Natural killer cell treated with Interleukin-12 subunit alpha and Interleukin-12 subunit beta and Interleukin-15 and Interleukin-18, amount 100 ng/mL, for 72 hours (primary cell): ENCODE results near the gene PLXDC1. TPM values are rescaled to one million over a fixed set of nuclear protein-coding genes. Genes with fewer than 3 reads are reported as not detected.
A peak's percentile ranks its signal among the peaks of the same experiment; 100 is the strongest.
"Not testable (repeated sequence)": the region's sequence is repeated elsewhere in the genome, so short reads cannot be mapped to it uniquely, and the experiment has no call there.

Source experiments
- ATAC-seq, 2 donors: fragments of 150-1000 bp; cut with Tn5 transposase in 1 of 2; sonication (Bioruptor Pico), chemical (Tn5 transposase) in 1 of 2; 2 replicates each; pipeline ENCODE4 v1.10.0; 2021
- DNase-seq: peaks from one replicate; pipeline ENCODE4 v3.0.0; 2022; ENCODE audit warnings: low spot score
- H3K27ac Mint-ChIP-seq, 2 donors: 1 replicate in 1 of 2; 2 replicates in 1 of 2; pipeline ENCODE4 v1.8.0; 2022; ENCODE audit warnings: mixed read lengths in 2 of 2, mild to moderate bottlenecking in 1 of 2, moderate library complexity in 1 of 2
- H3K27me3 Mint-ChIP-seq, 2 donors: 1 replicate in 1 of 2; 2 replicates in 1 of 2; pipeline ENCODE4 v1.8.0; 2022; ENCODE audit warnings: mixed read lengths in 2 of 2
- H3K36me3 Mint-ChIP-seq: one replicate; pipeline ENCODE4 v1.8.0; 2022; ENCODE audit warnings: mixed read lengths
- H3K4me1 Mint-ChIP-seq, 2 donors: 1 replicate in 1 of 2; 2 replicates in 1 of 2; pipeline ENCODE4 v1.8.0; 2022; ENCODE audit warnings: low read depth in 2 of 2, mixed read lengths in 2 of 2, mild to moderate bottlenecking in 1 of 2
- H3K4me3 Mint-ChIP-seq: one replicate; pipeline ENCODE4 v1.8.0; 2022; ENCODE audit warnings: mixed read lengths
- H3K9me3 Mint-ChIP-seq: 2 replicates; pipeline ENCODE4 v1.8.0; 2022; ENCODE audit warnings: mixed read lengths
- total RNA-seq, 2 donors: library from RNA; stranded (reverse); gene quantifications; one replicate each; pipeline ENCODE4 v1.2.3, GENCODE V29; 2022

PLXDC1 gene
- total RNA-seq, 2 donors from 2014 or later: 0.43 TPM; not detected in 1

DNA sequence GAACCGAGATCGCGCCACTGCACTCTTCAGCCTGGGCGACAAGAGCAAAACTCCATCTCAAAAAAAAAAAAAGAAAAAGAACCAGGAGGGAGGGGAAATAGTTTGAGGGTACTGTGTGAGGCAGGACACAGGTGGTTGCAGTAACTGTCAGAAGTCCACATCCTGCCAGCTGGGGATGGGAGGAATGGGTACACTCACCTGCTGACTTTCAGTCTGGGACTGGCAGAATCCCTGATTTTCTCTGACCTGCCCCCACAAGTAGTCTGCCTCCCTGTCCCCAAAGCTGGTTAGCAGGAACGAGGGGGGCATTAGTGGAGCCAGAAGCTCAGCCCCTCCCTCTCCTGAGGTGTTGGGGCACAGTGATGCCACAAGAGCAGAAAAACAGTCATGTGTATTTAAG, 21.6 kb upstream of the PLXDC1 start:
- no peak for ATAC-seq
- H3K27ac Mint-ChIP-seq: no peak overlapping the region
- H3K36me3 Mint-ChIP-seq: no peaks in the 10 kb centered on the region
- no peaks in the 10 kb centered on the region for H3K27me3 Mint-ChIP-seq
- peaks cover 0 to 13% of the 10 kb centered on the region in 2 donors for H3K4me1 Mint-ChIP-seq
- no peak for DNase-seq
- H3K9me3 Mint-ChIP-seq: no peaks in the 10 kb centered on the region
- no peak overlapping the region for H3K4me3 Mint-ChIP-seq

GRCh38 chr17:39171933-39172332, 20.5 kb upstream of the PLXDC1 start:
- no peak overlapping the region for H3K4me3 Mint-ChIP-seq
- H3K4me1 Mint-ChIP-seq: peaks cover 9 to 21% of the 10 kb centered on the region in 2 donors
- H3K36me3 Mint-ChIP-seq: no peaks in the 10 kb centered on the region
- no peak for DNase-seq
- ATAC-seq: no peak
- H3K9me3 Mint-ChIP-seq: no peaks in the 10 kb centered on the region
- H3K27ac Mint-ChIP-seq: no peak overlapping the region
- no peaks in the 10 kb centered on the region for H3K27me3 Mint-ChIP-seq

DNA sequence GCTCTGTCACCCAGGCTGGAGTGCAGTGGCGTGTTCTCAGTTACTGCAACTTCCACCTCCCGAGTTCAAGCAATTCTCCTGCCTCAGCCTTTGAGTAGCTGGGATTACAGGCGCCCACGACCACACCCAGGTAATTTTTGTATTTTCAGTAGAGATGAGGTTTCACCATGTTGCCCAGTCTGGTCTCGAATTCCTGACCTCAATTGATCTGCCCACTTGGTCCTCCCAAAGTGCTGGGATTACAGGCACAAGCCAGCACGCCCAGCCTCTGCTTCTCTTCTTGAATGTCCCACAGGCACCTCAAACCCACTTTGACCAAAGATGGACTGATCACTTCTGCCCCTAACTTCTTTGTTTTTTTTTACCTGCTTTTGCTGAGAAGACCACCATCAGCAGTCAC, 19.1 kb upstream of the PLXDC1 start:
- Mint-ChIP-seq H3K4me3 (no peak overlapping the region), H3K27me3 (no peaks in the 10 kb centered on the region), H3K9me3 (no peaks in the 10 kb centered on the region), H3K4me1 (peaks cover 19 to 31% of the 10 kb centered on the region in 2 donors), H3K36me3 (no peaks in the 10 kb centered on the region), H3K27ac (no peak overlapping the region)
- ATAC-seq (no peak), DNase-seq (no peak)

DNA sequence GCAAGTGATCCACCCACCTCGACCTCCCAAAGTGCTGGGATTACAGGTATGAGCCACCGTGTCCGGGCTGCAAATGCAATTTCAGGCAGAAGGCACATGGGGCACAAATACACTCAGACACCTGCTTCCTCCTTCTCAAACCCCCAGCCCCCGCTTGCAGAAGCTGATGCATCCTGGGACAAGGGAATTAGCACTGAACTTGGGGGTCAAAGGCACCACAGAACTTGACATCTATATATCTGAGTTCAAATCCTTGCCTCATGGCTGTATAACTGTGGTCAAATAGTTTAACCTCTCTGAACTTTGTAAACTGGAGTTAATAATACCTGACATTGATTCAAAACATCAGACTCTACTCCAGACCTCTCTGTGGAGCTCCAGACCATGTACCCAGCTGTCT, 18.7 kb upstream of the PLXDC1 start:
- H3K27ac Mint-ChIP-seq: no peak overlapping the region
- no peak for DNase-seq
- H3K4me3 Mint-ChIP-seq: no peak overlapping the region
- no peaks in the 10 kb centered on the region for H3K36me3 Mint-ChIP-seq
- ATAC-seq: no peak
- H3K4me1 Mint-ChIP-seq: peaks cover 19 to 32% of the 10 kb centered on the region in 2 donors
- H3K27me3 Mint-ChIP-seq: no peaks in the 10 kb centered on the region
- H3K9me3 Mint-ChIP-seq: no peaks in the 10 kb centered on the region

GRCh38 chr17:39169518-39169917, 18.1 kb upstream of the PLXDC1 start:
- Mint-ChIP-seq H3K4me3 (no peak overlapping the region), H3K27me3 (no peaks in the 10 kb centered on the region), H3K9me3 (no peaks in the 10 kb centered on the region), H3K4me1 (peaks cover 24 to 37% of the 10 kb centered on the region in 2 donors), H3K36me3 (no peaks in the 10 kb centered on the region), H3K27ac (no peak overlapping the region)
- no peak for DNase-seq
- ATAC-seq: no peak

- Mint-ChIP-seq H3K4me1 (peaks cover 27 to 39% of the 10 kb centered on the region in 2 donors), H3K27me3 (no peaks in the 10 kb centered on the region), H3K36me3 (no peaks in the 10 kb centered on the region), H3K9me3 (no peaks in the 10 kb centered on the region), H3K27ac (no peak overlapping the region), H3K4me3 (no peak overlapping the region)
- DNase-seq (no peak), ATAC-seq (no peak)
These were observed 17.7 kb upstream of the PLXDC1 start for GRCh38 chr17:39169101-39169500.

- not testable (repeated sequence) for H3K4me3 Mint-ChIP-seq, ATAC-seq, H3K27ac Mint-ChIP-seq, H3K36me3 Mint-ChIP-seq, DNase-seq, H3K9me3 Mint-ChIP-seq, H3K27me3 Mint-ChIP-seq
- peaks cover 27 to 39% of the 10 kb centered on the region in 2 donors for H3K4me1 Mint-ChIP-seq
These were observed 17.1 kb upstream of the PLXDC1 start for GRCh38 chr17:39168503-39168902.

DNA sequence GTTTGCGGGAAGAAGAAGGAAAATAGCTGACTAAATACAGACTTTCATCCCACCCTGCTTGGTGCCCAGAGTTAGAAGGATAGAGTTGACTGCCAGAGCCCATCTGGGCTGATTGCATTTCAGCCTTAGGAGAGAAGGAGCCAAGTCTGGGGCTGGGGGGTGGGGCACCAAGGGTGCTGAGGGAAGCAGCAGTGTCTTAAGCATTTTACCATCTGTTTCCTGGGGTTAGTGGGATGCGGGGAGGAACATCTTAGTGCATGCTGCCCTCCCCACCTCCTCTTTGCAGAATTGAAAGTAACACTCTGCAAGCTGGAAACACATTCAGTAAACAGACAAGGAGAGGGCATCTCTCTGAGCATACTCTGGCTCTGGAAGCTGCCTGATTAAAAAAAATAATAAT, 16.0 kb upstream of the PLXDC1 start:
- Mint-ChIP-seq H3K27ac (peak overlapping the region in 1 of 2 donors; percentile 11), H3K4me1 (peaks cover 27 to 39% of the 10 kb centered on the region in 2 donors), H3K4me3 (peak overlapping the region; percentile 54)

DNA sequence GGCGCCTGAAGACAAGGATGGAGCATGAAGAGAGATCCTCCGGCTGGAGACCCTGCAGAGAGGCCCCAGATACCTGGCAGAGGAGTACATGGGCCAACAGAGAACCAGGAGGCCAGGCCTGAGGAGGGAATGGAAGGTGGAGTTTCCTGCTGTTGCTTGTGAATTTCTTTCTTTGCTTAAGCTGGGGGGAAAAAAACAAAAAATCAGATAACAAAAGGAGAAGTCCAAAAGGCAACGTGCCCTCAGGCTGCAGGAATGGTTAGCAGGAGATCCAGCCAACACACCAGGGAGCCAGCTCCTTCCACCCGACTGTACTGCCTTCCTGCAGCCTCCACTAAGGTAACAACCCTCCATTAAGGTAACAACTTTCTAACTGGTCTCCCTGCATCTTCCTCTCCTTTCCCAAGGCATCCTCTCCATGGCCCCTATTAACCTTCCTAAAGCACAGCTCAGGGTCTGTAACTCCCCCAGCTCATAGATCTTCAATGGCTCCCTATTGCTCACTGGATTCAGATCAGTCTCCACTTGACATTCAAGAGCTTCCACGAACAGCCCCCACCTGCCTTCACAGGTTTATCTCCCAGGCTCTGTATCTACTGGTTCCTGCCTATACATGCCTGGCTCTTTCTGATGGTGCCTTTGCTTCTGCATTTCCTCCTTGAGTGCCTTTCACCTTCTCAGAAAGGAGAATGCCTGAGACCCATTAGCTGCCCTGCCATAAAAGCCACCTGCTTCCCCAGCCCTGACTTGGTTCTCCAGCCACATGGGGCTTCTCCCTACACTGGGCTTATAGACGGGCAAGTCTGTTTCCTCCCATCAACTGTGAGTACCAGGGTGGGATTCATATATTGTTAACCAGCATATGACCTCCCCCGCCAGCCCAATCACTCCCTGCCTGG, 15.2 kb upstream of the PLXDC1 start:
- ATAC-seq: no peak
- H3K4me3 Mint-ChIP-seq: peak overlapping the region; percentile 54
- no peak for DNase-seq
- H3K27me3 Mint-ChIP-seq: no peaks in the 10 kb centered on the region
- peak overlapping the region in 1 of 2 donors; percentile 11 for H3K27ac Mint-ChIP-seq
- H3K9me3 Mint-ChIP-seq: no peaks in the 10 kb centered on the region
- peaks cover 27 to 35% of the 10 kb centered on the region in 2 donors for H3K4me1 Mint-ChIP-seq
- no peaks in the 10 kb centered on the region for H3K36me3 Mint-ChIP-seq

More for the DNA sequence above, 16.0 kb upstream of the PLXDC1 start:
- ATAC-seq (peak in 1 of 2 donors; percentile 39), DNase-seq (no peak)
- no peaks in the 10 kb centered on the region for H3K9me3 Mint-ChIP-seq
- no peaks in the 10 kb centered on the region for H3K36me3 Mint-ChIP-seq
- H3K27me3 Mint-ChIP-seq: no peaks in the 10 kb centered on the region

GRCh38 chr17:39165841-39166349, 14.5 kb upstream of the PLXDC1 start, which contains the start of gene ARL5C:
Gene ARL5C, minus strand, starts transcription at chr17:39166161. Its CDS starts 401 bp downstream, at chr17:39165760.
- H3K9me3 Mint-ChIP-seq: no peaks in the 10 kb centered on the region
- ATAC-seq: no peak

DNA sequence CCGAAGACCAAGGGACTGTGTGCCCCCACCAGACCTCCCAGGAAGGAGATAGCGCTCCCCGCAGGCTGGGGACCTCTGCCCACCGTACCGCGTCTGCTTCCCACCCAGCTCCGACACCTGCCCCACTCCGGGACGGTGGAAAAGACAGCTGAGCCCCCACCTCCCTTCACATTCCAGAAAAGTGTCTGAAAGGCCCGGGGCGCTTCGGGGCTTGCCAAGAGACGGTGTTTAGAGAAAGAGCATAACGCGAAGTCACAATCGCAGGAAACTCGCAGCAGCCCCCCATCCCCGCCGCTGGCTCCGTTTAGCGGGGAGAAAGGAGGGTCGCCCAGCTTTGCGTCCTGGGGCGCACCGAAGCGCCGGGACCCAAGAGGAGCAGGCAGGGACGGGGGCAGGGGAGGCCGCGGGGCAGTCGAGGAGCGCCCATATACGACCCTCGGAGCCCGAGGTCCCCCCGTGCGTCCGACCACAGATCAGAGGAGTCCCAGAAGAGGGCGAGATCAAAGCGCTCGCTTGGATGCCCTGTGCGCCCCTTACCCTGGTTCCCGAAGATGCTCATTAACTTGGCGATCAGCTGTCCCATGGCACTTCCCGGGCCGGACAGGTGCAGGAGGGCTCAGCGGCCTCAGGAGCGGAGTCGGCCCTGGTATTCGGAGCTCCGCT, 13.9 kb upstream of the PLXDC1 start:
- Mint-ChIP-seq H3K36me3 (no peaks in the 10 kb centered on the region), H3K4me3 (peak overlapping the region; percentile 94), H3K27me3 (no peaks in the 10 kb centered on the region), H3K9me3 (no peaks in the 10 kb centered on the region), H3K27ac (peak overlapping the region; percentile 54 to 78), H3K4me1 (peaks cover 27 to 35% of the 10 kb centered on the region in 2 donors)
- peak in 1 of 2 donors; percentile 50 for ATAC-seq
- no peak for DNase-seq

More at GRCh38 chr17:39165841-39166349, 14.5 kb upstream of the PLXDC1 start, which contains the start of gene ARL5C:
- peaks cover 27 to 35% of the 10 kb centered on the region in 2 donors for H3K4me1 Mint-ChIP-seq
- H3K27me3 Mint-ChIP-seq: no peaks in the 10 kb centered on the region
- H3K27ac Mint-ChIP-seq: peak within 1 kb of the TSS; percentile 54 to 78
- no peaks in the 10 kb centered on the region for H3K36me3 Mint-ChIP-seq
- peak within 1 kb of the TSS; percentile 94 for H3K4me3 Mint-ChIP-seq
- no peak for DNase-seq

DNA sequence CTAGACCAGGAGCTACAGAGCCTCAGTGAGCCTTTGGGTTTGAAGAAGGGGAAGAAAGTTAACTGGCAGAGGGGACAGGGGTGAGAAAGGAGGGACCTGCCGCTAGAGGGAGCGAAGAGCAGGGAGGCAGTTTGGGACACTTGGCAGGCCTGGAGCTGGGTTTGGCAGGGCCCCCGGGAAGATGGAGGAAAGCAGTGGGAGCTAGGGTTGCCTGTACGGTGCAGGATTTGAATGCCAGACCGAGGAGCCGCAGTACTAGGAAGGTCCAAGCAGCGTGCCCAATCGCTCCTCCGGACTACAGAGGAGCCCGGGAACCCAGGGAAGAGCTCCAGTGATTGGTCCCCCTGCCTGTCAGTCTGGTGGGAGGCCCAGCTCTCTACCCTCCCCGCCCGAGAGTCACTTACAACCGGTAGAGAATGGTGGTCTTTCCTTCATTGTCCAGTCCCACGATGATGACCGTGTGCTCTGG, 13.3 kb upstream of the PLXDC1 start:
- no peaks in the 10 kb centered on the region for H3K27me3 Mint-ChIP-seq
- peak overlapping the region; percentile 94 for H3K4me3 Mint-ChIP-seq
- no peaks in the 10 kb centered on the region for H3K36me3 Mint-ChIP-seq
- H3K4me1 Mint-ChIP-seq: peaks cover 27 to 35% of the 10 kb centered on the region in 2 donors
- H3K9me3 Mint-ChIP-seq: no peaks in the 10 kb centered on the region
- peak overlapping the region; percentile 54 to 78 for H3K27ac Mint-ChIP-seq
- DNase-seq (peak; percentile 90), ATAC-seq (peak; percentile 94 to 97)

- no peak overlapping the region for H3K27ac Mint-ChIP-seq
- no peaks in the 10 kb centered on the region for H3K36me3 Mint-ChIP-seq
- peaks cover 18 to 19% of the 10 kb centered on the region in 2 donors for H3K4me1 Mint-ChIP-seq
- no peak for DNase-seq
- no peaks in the 10 kb centered on the region for H3K9me3 Mint-ChIP-seq
- H3K4me3 Mint-ChIP-seq: no peak overlapping the region
- no peaks in the 10 kb centered on the region for H3K27me3 Mint-ChIP-seq
- no peak for ATAC-seq
These were observed 10.5 kb upstream of the PLXDC1 start for GRCh38 chr17:39161962-39162361.
